ENCODE measurements around the gene TIAM2. TPM values are rescaled to one million over a fixed set of nuclear protein-coding genes. Genes with fewer than 3 reads are reported as not detected.

The TIAM2 gene
- total RNA-seq, 1 donor from 2014 or later, result 5.9 TPM

- intact Hi-C loops (cut with micrococcal nuclease), result no loop called here
These were observed 279.0 kb downstream of the TIAM2 start for GRCh38 chr6:155274106-155274505.

- intact Hi-C loops (cut with micrococcal nuclease), result no loop called here
These were observed 279.4 kb downstream of the TIAM2 start for GRCh38 chr6:155274533-155274932.

GRCh38 chr6:155275808-155276480 is 280.8 kb downstream of the TIAM2 start:
- intact Hi-C loops (cut with micrococcal nuclease), result no loop called here

- intact Hi-C loops (cut with micrococcal nuclease), result no loop called here
These were observed 281.5 kb downstream of the TIAM2 start for GRCh38 chr6:155276638-155277037.

- intact Hi-C loops (cut with micrococcal nuclease), result no loop called here
These were observed 283.4 kb downstream of the TIAM2 start for GRCh38 chr6:155278319-155279049.

GRCh38 chr6:155284775-155285174 is 289.7 kb downstream of the TIAM2 start:
- intact Hi-C loops (cut with micrococcal nuclease), result no loop called here

GRCh38 chr6:155287762-155288161 is 292.6 kb downstream of the TIAM2 start:
- intact Hi-C loops (cut with micrococcal nuclease), result no loop called here

GRCh38 chr6:155290491-155290890 is 295.4 kb downstream of the TIAM2 start:
- intact Hi-C loops (cut with micrococcal nuclease), result no loop called here

- intact Hi-C loops (cut with micrococcal nuclease), result no loop called here
These were observed 296.2 kb downstream of the TIAM2 start for GRCh38 chr6:155291291-155291690.

GRCh38 chr6:155292711-155293110 is 297.6 kb downstream of the TIAM2 start:
- intact Hi-C loops (cut with micrococcal nuclease), result no loop called here

- intact Hi-C loops (cut with micrococcal nuclease), result no loop called here
These were observed 302.6 kb downstream of the TIAM2 start for GRCh38 chr6:155297669-155298068.

GRCh38 chr6:155301867-155302266 is 306.8 kb downstream of the TIAM2 start:
- intact Hi-C loops (cut with micrococcal nuclease), result no loop called here

- intact Hi-C loops (cut with micrococcal nuclease), result no loop called here
These were observed 308.3 kb downstream of the TIAM2 start for GRCh38 chr6:155303361-155303870.

GRCh38 chr6:155306958-155307357 is 311.8 kb downstream of the TIAM2 start:
- intact Hi-C loops (cut with micrococcal nuclease), result no loop called here

Measured in T-helper 2 cell treated with Interferon-gamma antibody and Interleukin-4, amounts not matched to agents 100 ng/mL and 5 ng/mL, for 36 hours (primary cell).